ENCODE results near the gene ELMO3. TPM values are rescaled to one million over a fixed set of nuclear protein-coding genes. Genes with fewer than 3 reads are reported as not detected.

ELMO3 gene
- total and polyA plus RNA-seq, 4 donors: 0.97 to 7.4 (median 4.6) TPM

DNA sequence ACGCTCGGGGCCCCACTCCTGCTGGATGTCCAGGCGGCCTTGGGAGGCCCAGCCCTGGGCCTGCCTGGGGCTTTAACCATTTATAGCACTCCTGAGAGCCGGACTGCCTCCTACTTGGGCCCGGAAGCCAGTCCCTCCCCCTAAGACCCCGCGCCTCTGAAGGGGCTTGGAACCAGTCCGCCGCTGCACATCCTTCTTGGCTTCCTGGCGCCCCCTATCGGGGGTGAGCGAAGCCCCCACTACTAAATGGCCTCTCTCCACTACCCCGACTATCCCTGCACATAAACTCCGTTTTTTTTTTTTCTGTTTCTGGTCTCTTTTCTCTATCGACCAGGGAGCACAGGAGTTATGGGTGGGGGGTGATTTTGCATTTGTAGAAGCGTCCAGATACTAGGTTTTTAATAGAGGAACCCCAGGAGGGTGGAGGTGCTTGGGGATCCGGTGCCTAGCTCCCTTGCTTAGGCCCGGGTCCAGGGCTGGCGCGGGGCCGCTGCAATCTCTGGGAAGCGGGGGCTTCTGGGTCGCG, 29.2 kb upstream of the ELMO3 start:
- intact Hi-C loops (cut with DNase I): no loop called here
- no peak for DNase-seq
- ATAC-seq (ENCODE audit: low FRiP score): no peak
- H3K36me3 ChIP-seq (ENCODE audit: control insufficient read depth in 1 of 2, insufficient read depth in 2 of 2, low read length in 1 of 2): no peaks in the 10 kb centered on the region
- 9 to 11% methylated on average over 24 of the region's 24 CpGs for WGBS, 2 donors
- H3K9me3 ChIP-seq (ENCODE audit: control insufficient read depth, low read length): no peaks in the 10 kb centered on the region
- peak overlapping the region; percentile 68 to 82 for H3K27ac ChIP-seq (ENCODE audit: low read depth in 1 of 2, low read length in 2 of 2)
- H3K27me3 ChIP-seq (ENCODE audit: control insufficient read depth in 1 of 2, insufficient read depth in 2 of 2, low read length in 1 of 2): no peaks in the 10 kb centered on the region
- no peaks in the 10 kb centered on the region for H3K4me1 ChIP-seq (ENCODE audit: control insufficient read depth in 1 of 2, insufficient read depth in 2 of 2, low read length in 2 of 2)
- peak overlapping the region; percentile 34 to 43 for H3K4me3 ChIP-seq (ENCODE audit: low read length in 2 of 2)

DNA sequence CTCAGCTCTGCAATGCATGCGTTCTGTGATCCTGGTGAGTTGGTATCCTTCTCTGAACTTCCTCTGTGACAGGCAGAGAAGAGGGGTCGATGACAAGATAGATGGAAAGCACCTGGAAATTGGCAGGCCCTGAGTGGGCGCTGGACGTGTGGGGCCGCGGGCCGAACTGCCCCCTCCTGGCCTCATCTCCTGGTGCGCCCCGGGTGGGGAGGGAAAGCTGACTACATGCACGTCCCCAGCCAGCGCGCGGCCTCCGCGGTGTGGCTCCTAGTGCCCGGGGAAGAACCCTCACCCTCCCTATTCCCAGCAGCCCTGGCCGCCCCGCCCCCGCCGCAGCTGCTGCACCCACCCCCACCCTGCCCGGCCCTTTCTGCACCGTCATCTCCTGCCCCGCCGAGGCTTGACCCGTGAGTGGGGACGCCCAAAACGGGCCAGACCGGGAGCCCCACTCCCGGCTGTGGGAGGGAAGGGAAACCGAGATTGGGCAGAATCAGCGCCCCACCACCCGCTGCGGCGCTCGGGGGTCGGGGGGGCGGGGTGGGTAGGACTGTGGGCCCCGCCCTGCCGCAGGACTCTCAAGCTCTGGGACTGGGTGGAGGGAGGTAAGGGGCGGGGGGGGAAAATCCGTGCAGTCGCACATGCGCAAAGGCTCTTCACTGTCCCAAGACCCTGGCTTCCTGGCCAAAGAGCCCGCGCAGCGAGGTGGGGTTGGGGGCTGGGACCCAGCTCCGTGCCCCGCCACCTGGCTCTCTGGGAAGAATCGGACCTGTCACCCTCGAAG, 28.6 kb upstream of the ELMO3 start, which contains the start of gene NOL3:
Gene NOL3 (plus strand): TSS at position 371 of the 781 bp plus-strand sequence.
- intact Hi-C loops (cut with DNase I): no loop called here

DNA sequence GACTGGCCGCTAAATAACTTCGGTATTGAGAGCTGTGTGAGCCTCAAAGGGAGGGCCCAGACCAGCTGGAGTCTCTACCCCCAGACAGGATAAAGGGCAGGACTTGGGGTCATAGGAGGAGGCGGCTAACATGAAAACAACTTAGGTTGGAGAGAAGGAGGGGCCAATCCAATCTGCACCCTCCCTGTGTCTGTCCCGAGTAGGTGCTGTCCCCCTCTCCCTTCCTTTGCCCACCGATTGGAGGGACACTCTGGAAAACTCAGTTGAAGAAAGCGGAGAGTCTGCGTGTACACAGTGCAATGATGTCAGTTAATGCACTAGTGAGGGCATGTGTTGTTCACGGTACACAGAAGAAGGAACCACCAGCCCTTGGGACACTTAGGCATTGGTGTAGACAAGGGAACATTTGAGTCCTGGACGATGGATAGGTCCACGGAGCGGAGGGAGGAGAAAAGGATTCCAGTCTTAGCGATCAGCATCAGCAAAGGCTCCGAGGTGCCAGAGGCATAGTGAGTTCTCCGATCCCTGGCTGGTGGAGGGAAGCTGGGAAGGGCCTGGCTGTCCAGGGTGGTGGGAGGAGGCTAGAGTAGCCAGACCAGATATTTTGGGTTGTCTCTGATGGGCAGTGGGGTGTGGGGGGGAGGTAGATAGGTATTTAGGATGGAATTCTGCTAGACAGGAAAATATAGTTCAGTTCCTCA, 27.8 kb upstream of the ELMO3 start:
- H3K4me1 ChIP-seq (ENCODE audit: control insufficient read depth in 1 of 2, insufficient read depth in 2 of 2, low read length in 2 of 2): no peaks in the 10 kb centered on the region

More for the DNA sequence above, 28.6 kb upstream of the ELMO3 start, which contains the start of gene NOL3:
- Histone ChIP-seq H3K4me1 (ENCODE audit: control insufficient read depth in 1 of 2, insufficient read depth in 2 of 2, low read length in 2 of 2) (no peaks in the 10 kb centered on the region), H3K27me3 (ENCODE audit: control insufficient read depth in 1 of 2, insufficient read depth in 2 of 2, low read length in 1 of 2) (no peaks in the 10 kb centered on the region), H3K4me3 (ENCODE audit: low read length in 2 of 2) (peak within 1 kb of the TSS; percentile 34 to 43), H3K9me3 (ENCODE audit: control insufficient read depth, low read length) (no peaks in the 10 kb centered on the region), H3K36me3 (ENCODE audit: control insufficient read depth in 1 of 2, insufficient read depth in 2 of 2, low read length in 1 of 2) (no peaks in the 10 kb centered on the region), H3K27ac (ENCODE audit: low read depth in 1 of 2, low read length in 2 of 2) (peak within 1 kb of the TSS; percentile 68 to 82)
- ATAC-seq (ENCODE audit: low FRiP score) (peak; percentile 81), DNase-seq (peak; percentile 94 to 95)
- WGBS, 2 donors: 1 to 2% methylated on average over 40 to 50 of the region's 50 CpGs

DNA sequence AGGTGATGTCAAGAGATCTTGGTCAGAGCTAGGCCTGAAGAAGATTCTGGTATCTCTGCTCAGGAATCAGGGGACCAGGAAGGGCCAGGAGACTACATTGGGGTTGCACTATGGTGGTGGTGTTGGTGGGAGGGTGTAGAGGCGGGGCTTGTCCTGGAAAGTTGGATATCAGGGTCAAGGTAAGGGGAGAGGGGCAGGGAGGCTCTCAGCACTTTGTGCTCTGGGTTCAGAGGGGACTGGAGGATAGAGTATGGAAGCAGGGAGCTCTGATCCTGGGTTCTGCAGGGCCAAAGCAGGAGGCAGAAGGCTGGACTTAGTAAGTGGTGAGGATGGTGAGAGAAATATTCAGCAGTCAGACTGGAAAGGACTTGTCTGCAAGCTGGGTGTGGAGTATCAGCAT, 25.6 kb upstream of the ELMO3 start:
- no peaks in the 10 kb centered on the region for H3K36me3 ChIP-seq (ENCODE audit: control insufficient read depth in 1 of 2, insufficient read depth in 2 of 2, low read length in 1 of 2)
- H3K4me1 ChIP-seq (ENCODE audit: control insufficient read depth in 1 of 2, insufficient read depth in 2 of 2, low read length in 2 of 2): no peaks in the 10 kb centered on the region
- no peak for DNase-seq
- H3K9me3 ChIP-seq (ENCODE audit: control insufficient read depth, low read length): no peaks in the 10 kb centered on the region
- H3K27ac ChIP-seq (ENCODE audit: low read depth in 1 of 2, low read length in 2 of 2): peak overlapping the region in 1 of 2 donors; percentile 90
- WGBS, 2 donors: 93 to 100% methylated on average over 1 of the region's 1 CpG
- no peak for ATAC-seq (ENCODE audit: low FRiP score)
- H3K4me3 ChIP-seq (ENCODE audit: low read length in 2 of 2): peak overlapping the region in 1 of 2 donors; percentile 0
- H3K27me3 ChIP-seq (ENCODE audit: control insufficient read depth in 1 of 2, insufficient read depth in 2 of 2, low read length in 1 of 2): peaks cover 0 to 2% of the 10 kb centered on the region in 2 donors
- intact Hi-C loops (cut with DNase I): no loop called here

More for the DNA sequence above, 27.8 kb upstream of the ELMO3 start:
- H3K27ac ChIP-seq (ENCODE audit: low read depth in 1 of 2, low read length in 2 of 2): peak overlapping the region; percentile 68 to 78
- intact Hi-C loops (cut with DNase I): no loop called here
- no peaks in the 10 kb centered on the region for H3K9me3 ChIP-seq (ENCODE audit: control insufficient read depth, low read length)
- no peaks in the 10 kb centered on the region for H3K36me3 ChIP-seq (ENCODE audit: control insufficient read depth in 1 of 2, insufficient read depth in 2 of 2, low read length in 1 of 2)
- 35 to 48% methylated on average over 14 of the region's 14 CpGs for WGBS, 2 donors
- ATAC-seq (ENCODE audit: low FRiP score) (peak; percentile 9), DNase-seq (no peak)
- peak overlapping the region in 1 of 2 donors; percentile 22 for H3K4me3 ChIP-seq (ENCODE audit: low read length in 2 of 2)
- H3K27me3 ChIP-seq (ENCODE audit: control insufficient read depth in 1 of 2, insufficient read depth in 2 of 2, low read length in 1 of 2): no peaks in the 10 kb centered on the region

DNA sequence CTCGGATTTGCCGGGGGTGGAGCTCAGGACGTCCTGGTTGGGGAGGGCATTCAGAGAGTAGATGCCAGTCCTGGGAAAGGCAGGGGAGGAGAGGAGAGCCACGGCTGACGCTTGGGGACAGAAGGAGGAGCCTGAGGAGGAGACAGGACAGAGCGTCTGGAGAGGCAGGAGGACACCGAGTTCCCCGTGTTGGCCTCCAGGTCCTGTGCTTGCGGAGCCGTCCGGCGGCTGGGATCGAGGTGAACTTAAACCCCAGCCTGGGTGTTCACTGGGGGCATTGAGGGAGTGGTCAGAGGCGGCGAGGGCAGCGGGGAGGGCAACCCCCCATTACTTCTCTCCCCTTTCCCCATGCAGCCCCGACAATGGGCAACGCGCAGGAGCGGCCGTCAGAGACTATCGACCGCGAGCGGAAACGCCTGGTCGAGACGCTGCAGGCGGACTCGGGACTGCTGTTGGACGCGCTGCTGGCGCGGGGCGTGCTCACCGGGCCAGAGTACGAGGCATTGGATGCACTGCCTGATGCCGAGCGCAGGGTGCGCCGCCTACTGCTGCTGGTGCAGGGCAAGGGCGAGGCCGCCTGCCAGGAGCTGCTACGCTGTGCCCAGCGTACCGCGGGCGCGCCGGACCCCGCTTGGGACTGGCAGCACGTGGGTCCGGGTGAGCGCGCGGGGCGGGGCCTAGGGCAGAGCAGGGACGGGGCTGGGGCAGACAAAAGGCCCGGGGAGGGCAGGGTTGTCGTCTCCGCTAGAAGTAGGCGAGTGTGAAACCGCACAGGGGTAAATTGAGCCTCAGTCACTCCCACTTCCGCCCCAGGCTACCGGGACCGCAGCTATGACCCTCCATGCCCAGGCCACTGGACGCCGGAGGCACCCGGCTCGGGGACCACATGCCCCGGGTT, 24.9 kb upstream of the ELMO3 start:
- no peaks in the 10 kb centered on the region for H3K36me3 ChIP-seq (ENCODE audit: control insufficient read depth in 1 of 2, insufficient read depth in 2 of 2, low read length in 1 of 2)
- peak; percentile 85 for ATAC-seq (ENCODE audit: low FRiP score)
- DNase-seq: peak; percentile 92 to 95
- H3K27me3 ChIP-seq (ENCODE audit: control insufficient read depth in 1 of 2, insufficient read depth in 2 of 2, low read length in 1 of 2): peaks cover 0 to 2% of the 10 kb centered on the region in 2 donors
- peak overlapping the region in 1 of 2 donors; percentile 90 for H3K27ac ChIP-seq (ENCODE audit: low read depth in 1 of 2, low read length in 2 of 2)
- H3K9me3 ChIP-seq (ENCODE audit: control insufficient read depth, low read length): no peaks in the 10 kb centered on the region
- intact Hi-C loops (cut with DNase I): no loop called here
- WGBS, 2 donors: 1% methylated on average over 66 to 71 of the region's 71 CpGs
- H3K4me3 ChIP-seq (ENCODE audit: low read length in 2 of 2): peak overlapping the region; percentile 0 to 8
- no peaks in the 10 kb centered on the region for H3K4me1 ChIP-seq (ENCODE audit: control insufficient read depth in 1 of 2, insufficient read depth in 2 of 2, low read length in 2 of 2)

DNA sequence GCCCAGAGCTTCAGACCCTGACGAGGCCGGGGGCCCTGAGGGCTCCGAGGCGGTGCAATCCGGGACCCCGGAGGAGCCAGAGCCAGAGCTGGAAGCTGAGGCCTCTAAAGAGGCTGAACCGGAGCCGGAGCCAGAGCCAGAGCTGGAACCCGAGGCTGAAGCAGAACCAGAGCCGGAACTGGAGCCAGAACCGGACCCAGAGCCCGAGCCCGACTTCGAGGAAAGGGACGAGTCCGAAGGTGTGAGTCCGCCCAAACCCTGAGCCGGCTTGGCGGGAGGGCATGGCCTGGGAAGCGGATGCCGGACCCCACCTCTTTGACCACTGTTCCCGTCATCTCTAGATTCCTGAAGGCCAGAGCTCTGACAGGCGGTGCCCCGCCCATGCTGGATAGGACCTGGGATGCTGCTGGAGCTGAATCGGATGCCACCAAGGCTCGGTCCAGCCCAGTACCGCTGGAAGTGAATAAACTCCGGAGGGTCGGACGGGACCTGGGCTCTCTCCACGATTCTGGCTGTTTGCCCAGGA, 24.2 kb upstream of the ELMO3 start:
- H3K9me3 ChIP-seq (ENCODE audit: control insufficient read depth, low read length): no peaks in the 10 kb centered on the region
- no peaks in the 10 kb centered on the region for H3K4me1 ChIP-seq (ENCODE audit: control insufficient read depth in 1 of 2, insufficient read depth in 2 of 2, low read length in 2 of 2)
- 61 to 65% methylated on average over 28 to 31 of the region's 31 CpGs for WGBS, 2 donors
- no peak overlapping the region for H3K4me3 ChIP-seq (ENCODE audit: low read length in 2 of 2)
- H3K36me3 ChIP-seq (ENCODE audit: control insufficient read depth in 1 of 2, insufficient read depth in 2 of 2, low read length in 1 of 2): no peaks in the 10 kb centered on the region
- intact Hi-C loops (cut with DNase I): no loop called here
- peaks cover 0 to 2% of the 10 kb centered on the region in 2 donors for H3K27me3 ChIP-seq (ENCODE audit: control insufficient read depth in 1 of 2, insufficient read depth in 2 of 2, low read length in 1 of 2)
- ATAC-seq (ENCODE audit: low FRiP score): no peak
- H3K27ac ChIP-seq (ENCODE audit: low read depth in 1 of 2, low read length in 2 of 2): peak overlapping the region in 1 of 2 donors; percentile 41
- DNase-seq: no peak

DNA sequence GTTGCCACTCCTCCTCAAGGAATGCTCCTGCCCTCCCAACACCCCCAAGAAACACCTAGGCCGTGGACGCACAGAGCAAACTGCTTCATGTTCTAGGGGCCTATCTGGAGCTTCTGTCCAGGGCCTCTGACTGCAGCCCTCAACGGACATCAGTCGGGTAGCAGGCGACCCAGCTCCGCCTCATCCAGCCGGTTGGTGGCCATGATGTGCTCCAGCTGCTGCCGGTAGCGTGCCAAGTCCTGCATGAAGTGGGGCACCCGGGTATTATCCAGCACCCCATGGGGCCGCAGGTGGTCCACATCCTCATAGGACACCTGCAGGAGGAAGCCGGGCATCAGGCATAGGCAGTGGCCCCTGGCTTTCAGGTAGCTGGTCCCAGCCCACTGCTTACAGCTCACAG, 22.3 kb upstream of the ELMO3 start:
- H3K27ac ChIP-seq (ENCODE audit: low read depth in 1 of 2, low read length in 2 of 2): no peak overlapping the region
- intact Hi-C loops (cut with DNase I): no loop called here
- DNase-seq: no peak
- 91 to 95% methylated on average over 12 of the region's 12 CpGs for WGBS, 2 donors
- peaks cover 0 to 2% of the 10 kb centered on the region in 2 donors for H3K27me3 ChIP-seq (ENCODE audit: control insufficient read depth in 1 of 2, insufficient read depth in 2 of 2, low read length in 1 of 2)
- H3K4me3 ChIP-seq (ENCODE audit: low read length in 2 of 2): no peak overlapping the region
- no peaks in the 10 kb centered on the region for H3K9me3 ChIP-seq (ENCODE audit: control insufficient read depth, low read length)
- no peaks in the 10 kb centered on the region for H3K4me1 ChIP-seq (ENCODE audit: control insufficient read depth in 1 of 2, insufficient read depth in 2 of 2, low read length in 2 of 2)
- no peak for ATAC-seq (ENCODE audit: low FRiP score)
- H3K36me3 ChIP-seq (ENCODE audit: control insufficient read depth in 1 of 2, insufficient read depth in 2 of 2, low read length in 1 of 2): no peaks in the 10 kb centered on the region
